Thyroid gland (tissue), 4 donors: Measurements from ENCODE around the gene NSG1. TPM values are rescaled to one million over a fixed set of nuclear protein-coding genes. Genes with fewer than 3 reads are reported as not detected.

Experiments
- DNase-seq, 2 donors: peaks; one replicate each; pipeline ENCODE4 v3.0.0-alpha.2; 2019
- H3K27ac ChIP-seq, 3 donors: fragments of 200-600 bp; sonication (generic); 1 replicate in 2 of 3; 2 replicates in 1 of 3; pipeline ENCODE4 v1.5.1; 2016 to 2019; ENCODE audit warnings: mild to moderate bottlenecking in 1 of 3, moderate library complexity in 1 of 3
- H3K27me3 ChIP-seq: fragments of 200-600 bp; sonication (generic); one replicate; pipeline ENCODE4 v1.5.1; 2019
- H3K36me3 ChIP-seq, 2 donors: fragments of 200-600 bp; sonication (generic); one replicate each; pipeline ENCODE4 v1.5.1; 2016 to 2019
- H3K4me1 ChIP-seq, 2 donors: fragments of 200-600 bp; sonication (generic); one replicate each; pipeline ENCODE4 v1.5.1; 2017 to 2019
- H3K4me3 ChIP-seq, 3 donors: fragments of 200-600 bp; sonication (generic); replicated peaks in 1 of 3; 1 replicate in 2 of 3; 2 replicates in 1 of 3; pipeline ENCODE4 v1.5.1; 2016; ENCODE audit warnings: mild to moderate bottlenecking in 1 of 3
- H3K9me3 ChIP-seq: fragments of 200-600 bp; sonication (generic); one replicate; pipeline ENCODE4 v1.5.1; 2017
- CTCF ChIP-seq, 6 experiments: fragments of 200-600 bp in 3 of 6; fragments of 450-650 bp in 3 of 6; sonication (generic) in 3 of 6; IDR thresholded peaks; one replicate each; pipeline ENCODE4 v1.5.1; 2016 to 2019; ENCODE audit warnings: antibody characterized with exemption in 6 of 6, mild to moderate bottlenecking in 2 of 6, inconsistent platforms in 1 of 6, moderate library complexity in 1 of 6
- POLR2A ChIP-seq, 2 donors: fragments of 450-650 bp; IDR thresholded peaks; one replicate each; pipeline ENCODE4 v1.6.1; 2017; ENCODE audit warnings: antibody characterized with exemption in 2 of 2, mild to moderate bottlenecking in 2 of 2, moderate library complexity in 1 of 2
- WGBS, 2 donors: methylation state at CpG; one replicate each; pipeline ENCODE4 v1.1.5; 2017; 5-methylcytosine and 5-hydroxymethylcytosine counted together
- intact Hi-C: fragments of 100-400 bp; cut with DNase I; formaldehyde crosslinking; loops from one replicate; pipeline ENCODE4 v1.15.1; 2023
- total RNA-seq, 4 donors: library from RNA; depleted of rRNA; stranded (reverse); fragments of >200 nt; gene quantifications; one replicate each; pipeline ENCODE4 v1.2.3, GENCODE V29; 2016

NSG1 gene
- total RNA-seq, 4 donors from 2014 or later = 0.40 to 0.44 TPM; not detected in 2

DNA sequence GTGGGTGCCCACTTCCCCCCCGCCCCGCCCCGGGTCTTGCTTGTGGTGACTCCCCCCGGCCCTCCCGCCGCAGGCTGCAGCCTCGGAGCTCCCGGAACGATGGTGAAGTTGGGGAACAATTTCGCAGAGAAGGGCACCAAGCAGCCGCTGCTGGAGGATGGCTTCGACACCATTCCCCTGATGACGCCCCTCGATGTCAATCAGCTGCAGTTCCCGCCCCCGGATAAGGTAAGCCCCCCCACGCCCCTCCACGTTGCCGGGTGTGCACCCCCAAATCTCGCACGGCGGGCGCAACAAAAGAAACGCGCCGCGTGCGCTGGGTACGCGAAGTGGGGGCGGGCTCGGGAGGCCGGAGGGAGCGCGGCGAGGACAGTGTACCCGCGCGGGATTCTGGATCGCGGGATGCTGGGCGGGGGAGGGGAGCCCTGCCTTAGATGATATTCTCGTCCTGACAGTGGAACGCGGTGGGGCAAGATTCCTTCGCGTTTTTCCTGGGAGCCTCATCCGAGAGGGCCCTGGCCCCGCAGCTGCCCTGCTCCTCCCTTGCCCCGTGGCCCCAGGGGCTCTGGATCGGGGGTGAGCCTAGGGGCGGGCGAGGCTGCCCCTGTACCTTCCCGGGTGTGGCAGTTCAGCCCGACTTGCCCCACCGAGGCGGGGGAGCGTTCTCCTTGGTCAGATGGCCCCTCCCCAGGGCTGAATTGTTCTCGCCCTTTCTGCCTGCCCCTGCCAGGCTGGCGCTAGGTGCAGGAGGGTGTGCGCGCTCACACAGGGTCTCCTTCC, 819 bp downstream of the NSG1 start:
- H3K4me3 ChIP-seq = no peak overlapping the region
- no peak overlapping the region for H3K27ac ChIP-seq
- peaks cover 9% of the 10 kb centered on the region for H3K27me3 ChIP-seq
- WGBS, 2 donors = 2 to 8% methylated on average over 13 to 19 of the region's 62 CpGs
- intact Hi-C loops = no loop called here
- H3K4me1 ChIP-seq = peaks cover 7 to 18% of the 10 kb centered on the region in 2 donors
- no peaks in the 10 kb centered on the region for H3K36me3 ChIP-seq
- no peak for DNase-seq
- H3K9me3 ChIP-seq = no peaks in the 10 kb centered on the region
- TF ChIP-seq POLR2A (IDR thresholded peaks at IDR 0.05) = no peak
- TF ChIP-seq CTCF (IDR thresholded peaks at IDR 0.05) = no peak

DNA sequence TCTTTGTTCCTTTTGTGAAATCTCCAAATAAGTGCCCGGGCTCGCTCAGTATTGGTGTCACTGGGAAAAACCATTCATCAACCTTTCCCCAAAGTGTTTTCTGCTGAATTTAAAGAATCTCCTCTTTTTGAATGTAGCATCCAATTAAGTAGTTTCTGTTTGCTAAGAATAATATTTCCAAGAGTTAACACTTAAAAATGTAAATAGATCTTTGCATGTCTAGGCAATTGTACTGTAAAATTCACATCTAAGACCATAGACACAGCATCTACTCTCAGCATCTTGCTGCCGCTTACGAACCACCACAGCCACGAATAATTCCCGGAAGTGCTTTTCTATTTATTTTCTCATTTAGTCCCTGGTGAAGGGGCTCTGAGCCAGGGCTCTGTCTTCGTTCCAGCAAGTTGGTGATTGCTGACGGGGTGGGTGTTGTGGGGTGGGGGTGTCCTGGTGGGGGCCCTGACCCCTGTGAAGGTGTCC, 1.4 kb downstream of the NSG1 start:
- intact Hi-C loops = no loop called here
- DNase-seq = no peak
- no peak overlapping the region for H3K4me3 ChIP-seq
- peaks cover 9% of the 10 kb centered on the region for H3K27me3 ChIP-seq
- H3K27ac ChIP-seq = no peak overlapping the region
- peaks cover 7 to 18% of the 10 kb centered on the region in 2 donors for H3K4me1 ChIP-seq
- H3K36me3 ChIP-seq = no peaks in the 10 kb centered on the region
- WGBS, 2 donors = 35 to 59% methylated on average over 8 of the region's 8 CpGs
- H3K9me3 ChIP-seq = no peaks in the 10 kb centered on the region
- TF ChIP-seq CTCF (IDR thresholded peaks at IDR 0.05) (no peak), POLR2A (IDR thresholded peaks at IDR 0.05) (no peak)

- TF ChIP-seq CTCF (IDR thresholded peaks at IDR 0.05) (no peak), POLR2A (IDR thresholded peaks at IDR 0.05) (no peak)
- Histone ChIP-seq H3K4me3 (no peak overlapping the region), H3K27me3 (peaks cover 9% of the 10 kb centered on the region), H3K9me3 (no peaks in the 10 kb centered on the region), H3K36me3 (no peaks in the 10 kb centered on the region), H3K4me1 (peaks cover 7 to 18% of the 10 kb centered on the region in 2 donors), H3K27ac (no peak overlapping the region)
- 70 to 74% methylated on average over 10 to 14 of the region's 18 CpGs for WGBS, 2 donors
- no peak for DNase-seq
- intact Hi-C loops = no loop called here
Observed at GRCh38 chr4:4388836-4389575, 2.1 kb downstream of the NSG1 start.

- TF ChIP-seq CTCF (IDR thresholded peaks at IDR 0.05) = no peak
- TF ChIP-seq POLR2A (IDR thresholded peaks at IDR 0.05) = no peak
- DNase-seq = no peak
- H3K27me3 ChIP-seq = peaks cover 9% of the 10 kb centered on the region
Observed at GRCh38 chr4:4390046-4390445, 3.1 kb downstream of the NSG1 start.

More at GRCh38 chr4:4390046-4390445, 3.1 kb downstream of the NSG1 start:
- Histone ChIP-seq H3K36me3 (no peaks in the 10 kb centered on the region), H3K27ac (no peak overlapping the region), H3K4me1 (peaks cover 7 to 18% of the 10 kb centered on the region in 2 donors), H3K9me3 (no peaks in the 10 kb centered on the region), H3K4me3 (no peak overlapping the region)
- WGBS, 2 donors = 83 to 87% methylated on average over 7 of the region's 7 CpGs
- intact Hi-C loops = no loop called here
